ENCODE measurements around the gene RSKR.

Gene RSKR

GRCh38 chr17:28648698-28649097, 34.7 kb upstream of the RSKR start:
- Histone ChIP-seq H3K79me2 (ENCODE audit: control insufficient read depth, low read length) (peaks cover 28% of the 10 kb centered on the region), H4K20me1 (ENCODE audit: control insufficient read depth, insufficient read depth, low read depth, low read length) (peaks cover 1% of the 10 kb centered on the region), H3K4me2 (ENCODE audit: low read length) (no peak overlapping the region), H3F3A (ENCODE audit: control insufficient read depth, insufficient read depth) (peaks cover 24% of the 10 kb centered on the region), H3K4me1 (ENCODE audit: control insufficient read depth, low read length) (peaks cover 25% of the 10 kb centered on the region), H3K9me2 (replicated peaks; ENCODE audit: control insufficient read depth, low read length) (no peaks in the 10 kb centered on the region), H3K27me3 (ENCODE audit: control insufficient read depth, low read length) (no peaks in the 10 kb centered on the region), H3K36me3 (ENCODE audit: control insufficient read depth, low read length) (peaks cover 40% of the 10 kb centered on the region), H3K27ac (ENCODE audit: low read depth, low read length) (no peak overlapping the region), H3K9me3 (ENCODE audit: control insufficient read depth, insufficient read depth, low read length) (no peaks in the 10 kb centered on the region), H3K4me3 (ENCODE audit: low read length) (no peak overlapping the region)
- TF ChIP-seq, protein P1, sequence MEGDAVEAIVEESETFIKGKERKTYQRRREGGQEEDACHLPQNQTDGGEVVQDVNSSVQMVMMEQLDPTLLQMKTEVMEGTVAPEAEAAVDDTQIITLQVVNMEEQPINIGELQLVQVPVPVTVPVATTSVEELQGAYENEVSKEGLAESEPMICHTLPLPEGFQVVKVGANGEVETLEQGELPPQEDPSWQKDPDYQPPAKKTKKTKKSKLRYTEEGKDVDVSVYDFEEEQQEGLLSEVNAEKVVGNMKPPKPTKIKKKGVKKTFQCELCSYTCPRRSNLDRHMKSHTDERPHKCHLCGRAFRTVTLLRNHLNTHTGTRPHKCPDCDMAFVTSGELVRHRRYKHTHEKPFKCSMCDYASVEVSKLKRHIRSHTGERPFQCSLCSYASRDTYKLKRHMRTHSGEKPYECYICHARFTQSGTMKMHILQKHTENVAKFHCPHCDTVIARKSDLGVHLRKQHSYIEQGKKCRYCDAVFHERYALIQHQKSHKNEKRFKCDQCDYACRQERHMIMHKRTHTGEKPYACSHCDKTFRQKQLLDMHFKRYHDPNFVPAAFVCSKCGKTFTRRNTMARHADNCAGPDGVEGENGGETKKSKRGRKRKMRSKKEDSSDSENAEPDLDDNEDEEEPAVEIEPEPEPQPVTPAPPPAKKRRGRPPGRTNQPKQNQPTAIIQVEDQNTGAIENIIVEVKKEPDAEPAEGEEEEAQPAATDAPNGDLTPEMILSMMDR (IDR thresholded peaks at IDR 0.05; ENCODE audit: low read depth, low read length, poor library complexity, severe bottlenecking), result no peak
- TF ChIP-seq EZH2phosphoT487 (IDR thresholded peaks at IDR 0.05; ENCODE audit: borderline replicate concordance, low read length), result no peak

DNA sequence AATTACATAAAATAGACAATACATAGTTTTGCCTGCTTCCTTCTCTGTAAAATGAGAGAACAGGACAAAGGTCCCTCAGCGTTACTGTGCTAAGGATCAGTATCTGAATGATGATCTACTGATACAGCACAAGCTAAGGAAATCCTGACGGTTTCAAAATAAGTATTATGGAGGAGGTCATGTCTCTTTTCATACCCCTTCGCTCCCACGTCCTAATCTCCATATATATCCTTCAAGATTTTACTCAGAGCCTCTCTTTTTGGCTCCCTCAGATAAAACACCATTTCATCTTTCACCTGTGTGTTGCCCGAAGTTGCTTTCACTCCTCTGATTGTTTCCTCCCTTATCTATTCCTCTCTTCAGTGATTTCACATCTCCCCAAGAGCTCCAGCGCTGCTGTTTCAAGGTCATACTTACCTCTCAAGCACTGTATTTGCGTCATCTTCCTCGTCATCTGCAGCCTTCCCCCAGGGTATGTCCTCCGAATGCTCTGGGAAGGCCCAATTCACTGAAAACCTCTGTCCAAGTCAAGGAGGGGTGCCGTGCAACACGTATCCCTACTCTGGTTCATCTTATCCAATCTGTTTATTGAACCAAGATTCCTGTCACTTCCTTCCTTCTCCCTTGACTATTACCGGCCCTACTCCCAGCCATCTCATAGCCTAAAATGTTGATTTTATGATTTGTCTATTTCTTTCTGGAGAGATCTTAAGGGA, 32.2 kb upstream of the RSKR start:
- Histone ChIP-seq H4K20me1 (ENCODE audit: control insufficient read depth, insufficient read depth, low read depth, low read length) (peaks cover 13% of the 10 kb centered on the region), H3K4me3 (ENCODE audit: low read length) (peak overlapping the region; percentile 97), H3K27ac (ENCODE audit: low read depth, low read length) (peak overlapping the region; percentile 73), H3K9me2 (replicated peaks; ENCODE audit: control insufficient read depth, low read length) (no peaks in the 10 kb centered on the region), H3K4me2 (ENCODE audit: low read length) (peak overlapping the region; percentile 84), H3K79me2 (ENCODE audit: control insufficient read depth, low read length) (peaks cover 45% of the 10 kb centered on the region), H3K4me1 (ENCODE audit: control insufficient read depth, low read length) (peaks cover 36% of the 10 kb centered on the region), H3F3A (ENCODE audit: control insufficient read depth, insufficient read depth) (peaks cover 20% of the 10 kb centered on the region), H3K9me3 (ENCODE audit: control insufficient read depth, insufficient read depth, low read length) (no peaks in the 10 kb centered on the region), H3K27me3 (ENCODE audit: control insufficient read depth, low read length) (no peaks in the 10 kb centered on the region), H3K36me3 (ENCODE audit: control insufficient read depth, low read length) (peaks cover 53% of the 10 kb centered on the region)
- no peak for TF ChIP-seq EZH2phosphoT487 (IDR thresholded peaks at IDR 0.05; ENCODE audit: borderline replicate concordance, low read length)
- TF ChIP-seq, protein P1 (IDR thresholded peaks at IDR 0.05; ENCODE audit: low read depth, low read length, poor library complexity, severe bottlenecking), result no peak

DNA sequence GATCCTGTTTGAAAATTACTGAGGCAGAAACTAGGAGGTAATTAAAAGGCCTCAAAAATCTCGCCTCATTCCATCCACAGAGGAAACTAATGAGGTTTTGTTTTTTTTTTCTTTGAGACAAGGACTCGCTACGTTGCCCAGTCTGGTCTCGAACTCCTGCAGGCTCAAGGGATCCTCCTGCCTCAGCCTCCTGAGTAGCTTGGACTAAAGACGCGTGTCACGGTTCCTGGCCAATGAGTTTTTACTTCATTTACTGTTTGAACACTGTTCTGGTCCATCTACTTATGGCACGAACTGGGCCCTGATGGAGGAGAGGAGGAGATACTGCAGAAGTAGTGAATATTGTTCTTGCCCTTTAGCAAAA, 31.6 kb upstream of the RSKR start:
- H3K27ac ChIP-seq (ENCODE audit: low read depth, low read length), result peak overlapping the region; percentile 73

More for the DNA sequence above, 31.6 kb upstream of the RSKR start:
- Histone ChIP-seq H3K79me2 (ENCODE audit: control insufficient read depth, low read length) (peaks cover 52% of the 10 kb centered on the region), H3K4me2 (ENCODE audit: low read length) (peak overlapping the region; percentile 84), H3K9me3 (ENCODE audit: control insufficient read depth, insufficient read depth, low read length) (no peaks in the 10 kb centered on the region), H3K36me3 (ENCODE audit: control insufficient read depth, low read length) (peaks cover 55% of the 10 kb centered on the region), H3K4me1 (ENCODE audit: control insufficient read depth, low read length) (peaks cover 36% of the 10 kb centered on the region), H3K27me3 (ENCODE audit: control insufficient read depth, low read length) (no peaks in the 10 kb centered on the region), H3K4me3 (ENCODE audit: low read length) (peak overlapping the region; percentile 97), H3F3A (ENCODE audit: control insufficient read depth, insufficient read depth) (peaks cover 20% of the 10 kb centered on the region), H3K9me2 (replicated peaks; ENCODE audit: control insufficient read depth, low read length) (no peaks in the 10 kb centered on the region), H4K20me1 (ENCODE audit: control insufficient read depth, insufficient read depth, low read depth, low read length) (peaks cover 17% of the 10 kb centered on the region)
- no peak for TF ChIP-seq EZH2phosphoT487 (IDR thresholded peaks at IDR 0.05; ENCODE audit: borderline replicate concordance, low read length)
- TF ChIP-seq, protein P1 (IDR thresholded peaks at IDR 0.05; ENCODE audit: low read depth, low read length, poor library complexity, severe bottlenecking), result no peak
